ENCODE data around the gene CES4A.

The CES4A gene

DNA sequence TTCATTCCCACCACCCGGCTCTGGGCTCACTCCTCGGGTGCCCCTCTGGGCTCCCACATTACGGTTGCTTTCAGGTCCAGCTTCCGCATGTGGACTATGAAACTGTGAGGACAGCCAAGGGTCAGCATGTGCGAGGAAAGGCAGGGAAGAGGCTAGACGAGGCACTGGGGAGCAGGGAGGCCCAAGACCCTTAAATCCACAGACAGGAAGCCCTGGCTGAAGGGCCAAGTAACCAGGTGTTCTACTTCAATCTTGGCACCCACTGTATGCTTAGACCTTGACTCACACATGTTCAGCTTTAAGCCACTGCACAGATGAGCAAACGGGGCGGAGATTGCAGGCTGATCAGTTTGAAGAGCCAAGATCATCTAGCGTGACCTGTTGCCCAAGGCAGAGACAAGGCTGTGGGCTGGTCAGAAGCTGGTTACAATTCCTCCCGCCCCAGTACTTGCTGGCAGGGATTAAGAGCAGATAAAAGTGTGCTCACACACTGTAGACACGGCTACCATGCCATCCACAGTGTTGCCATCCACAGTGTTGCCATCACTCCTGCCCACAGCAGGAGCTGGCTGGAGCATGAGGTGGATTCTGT, at the start of gene CES4A:
Gene CES4A (plus strand): TSS at position 393 of the 592 bp plus-strand sequence. CDS start 184 bp downstream, at position 577.
- ChIA-PET CTCF (interaction anchor here (0.7 to 1.0 kb wide), 2 partner anchors 27 to 409 kb away, joined by 3 read pairs; partner anchors contain the start of gene CES3), POLR2A (no interaction called here)
- Histone ChIP-seq H3K27ac (ENCODE audit: extremely low read depth, low read depth, low read length) (no peak within 1 kb of the TSS; the same call in 1 of the 2 replicates), H3K9me3 (ENCODE audit: control insufficient read depth, insufficient read depth, low read depth, low read length) (no peaks in the 10 kb centered on the region), H3K4me3 (ENCODE audit: low read depth, low read length) (no peak within 1 kb of the TSS), H3K4me1 (ENCODE audit: control insufficient read depth, insufficient read depth, low read length) (no peaks in the 10 kb centered on the region), H3K36me3 (ENCODE audit: control insufficient read depth in 2 of 2, insufficient read depth in 1 of 2, low read length in 2 of 2) (no peaks in the 10 kb centered on the region)
- TF ChIP-seq SCRT2 (tag by site-specific recombination; IDR thresholded peaks at IDR 0.05) = peak; percentile 59
- no peak for TF ChIP-seq ZNF18 (tag by site-specific recombination; IDR thresholded peaks at IDR 0.05)

DNA sequence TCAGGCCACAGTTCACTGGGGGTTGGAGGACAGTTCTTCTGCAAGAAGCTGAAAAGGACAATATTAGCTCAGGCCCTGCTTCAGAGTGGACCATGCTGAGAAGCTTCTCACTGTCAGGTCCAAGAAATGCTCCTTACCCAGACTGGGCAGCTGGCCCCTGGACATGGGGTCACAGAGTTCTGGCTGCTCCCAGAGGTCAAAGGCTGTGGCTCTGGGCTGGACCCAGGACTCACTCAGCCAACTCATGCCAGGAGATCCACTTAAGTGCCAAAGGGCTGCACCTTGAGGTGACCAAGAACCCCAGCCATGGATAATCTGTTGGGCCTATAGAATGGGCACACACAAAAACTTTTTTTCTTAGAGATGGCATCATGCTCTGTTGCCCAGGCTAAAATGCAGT, 49.0 kb upstream of the CES4A start:
- H3K27ac ChIP-seq (ENCODE audit: extremely low read depth, low read depth, low read length) = no peak overlapping the region
- no peak overlapping the region for H3K4me3 ChIP-seq (ENCODE audit: low read depth, low read length)
- H3K4me1 ChIP-seq (ENCODE audit: control insufficient read depth, insufficient read depth, low read length) = peaks cover 2% of the 10 kb centered on the region; the same call in 1 of the 2 replicates
- CTCF ChIA-PET = interaction anchor here (1.0 kb wide), 1 partner anchor 44 kb away, joined by 3 read pairs; no protein-coding TSS in a partner anchor
- POLR2A ChIA-PET = no interaction called here
- no peaks in the 10 kb centered on the region for H3K9me3 ChIP-seq (ENCODE audit: control insufficient read depth, insufficient read depth, low read depth, low read length)
- peaks cover 0 to 71% of the 10 kb centered on the region in 2 experiments; a peak in 1 of 3 replicates for H3K36me3 ChIP-seq (ENCODE audit: control insufficient read depth in 2 of 2, insufficient read depth in 1 of 2, low read length in 2 of 2)
- no peak for TF ChIP-seq REST (tag by site-specific recombination; IDR thresholded peaks at IDR 0.05)
- no peak for TF ChIP-seq ZNF571 (tag by site-specific recombination; IDR thresholded peaks at IDR 0.05)
- no peak for TF ChIP-seq KLF1 (tag by site-specific recombination; IDR thresholded peaks at IDR 0.05)
- no peak for TF ChIP-seq ZBTB44 (tag by site-specific recombination; IDR thresholded peaks at IDR 0.05)
- TF ChIP-seq, protein P1, sequence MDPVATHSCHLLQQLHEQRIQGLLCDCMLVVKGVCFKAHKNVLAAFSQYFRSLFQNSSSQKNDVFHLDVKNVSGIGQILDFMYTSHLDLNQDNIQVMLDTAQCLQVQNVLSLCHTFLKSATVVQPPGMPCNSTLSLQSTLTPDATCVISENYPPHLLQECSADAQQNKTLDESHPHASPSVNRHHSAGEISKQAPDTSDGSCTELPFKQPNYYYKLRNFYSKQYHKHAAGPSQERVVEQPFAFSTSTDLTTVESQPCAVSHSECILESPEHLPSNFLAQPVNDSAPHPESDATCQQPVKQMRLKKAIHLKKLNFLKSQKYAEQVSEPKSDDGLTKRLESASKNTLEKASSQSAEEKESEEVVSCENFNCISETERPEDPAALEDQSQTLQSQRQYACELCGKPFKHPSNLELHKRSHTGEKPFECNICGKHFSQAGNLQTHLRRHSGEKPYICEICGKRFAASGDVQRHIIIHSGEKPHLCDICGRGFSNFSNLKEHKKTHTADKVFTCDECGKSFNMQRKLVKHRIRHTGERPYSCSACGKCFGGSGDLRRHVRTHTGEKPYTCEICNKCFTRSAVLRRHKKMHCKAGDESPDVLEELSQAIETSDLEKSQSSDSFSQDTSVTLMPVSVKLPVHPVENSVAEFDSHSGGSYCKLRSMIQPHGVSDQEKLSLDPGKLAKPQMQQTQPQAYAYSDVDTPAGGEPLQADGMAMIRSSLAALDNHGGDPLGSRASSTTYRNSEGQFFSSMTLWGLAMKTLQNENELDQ (tag by site-specific recombination; IDR thresholded peaks at IDR 0.05; ENCODE audit: low read depth) = no peak
- TF ChIP-seq, protein P2, sequence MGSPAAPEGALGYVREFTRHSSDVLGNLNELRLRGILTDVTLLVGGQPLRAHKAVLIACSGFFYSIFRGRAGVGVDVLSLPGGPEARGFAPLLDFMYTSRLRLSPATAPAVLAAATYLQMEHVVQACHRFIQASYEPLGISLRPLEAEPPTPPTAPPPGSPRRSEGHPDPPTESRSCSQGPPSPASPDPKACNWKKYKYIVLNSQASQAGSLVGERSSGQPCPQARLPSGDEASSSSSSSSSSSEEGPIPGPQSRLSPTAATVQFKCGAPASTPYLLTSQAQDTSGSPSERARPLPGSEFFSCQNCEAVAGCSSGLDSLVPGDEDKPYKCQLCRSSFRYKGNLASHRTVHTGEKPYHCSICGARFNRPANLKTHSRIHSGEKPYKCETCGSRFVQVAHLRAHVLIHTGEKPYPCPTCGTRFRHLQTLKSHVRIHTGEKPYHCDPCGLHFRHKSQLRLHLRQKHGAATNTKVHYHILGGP (tag by site-specific recombination; IDR thresholded peaks at IDR 0.05) = no peak
- TF ChIP-seq ZNF416 (tag by site-specific recombination; IDR thresholded peaks at IDR 0.05) = no peak
- TF ChIP-seq, protein P3, sequence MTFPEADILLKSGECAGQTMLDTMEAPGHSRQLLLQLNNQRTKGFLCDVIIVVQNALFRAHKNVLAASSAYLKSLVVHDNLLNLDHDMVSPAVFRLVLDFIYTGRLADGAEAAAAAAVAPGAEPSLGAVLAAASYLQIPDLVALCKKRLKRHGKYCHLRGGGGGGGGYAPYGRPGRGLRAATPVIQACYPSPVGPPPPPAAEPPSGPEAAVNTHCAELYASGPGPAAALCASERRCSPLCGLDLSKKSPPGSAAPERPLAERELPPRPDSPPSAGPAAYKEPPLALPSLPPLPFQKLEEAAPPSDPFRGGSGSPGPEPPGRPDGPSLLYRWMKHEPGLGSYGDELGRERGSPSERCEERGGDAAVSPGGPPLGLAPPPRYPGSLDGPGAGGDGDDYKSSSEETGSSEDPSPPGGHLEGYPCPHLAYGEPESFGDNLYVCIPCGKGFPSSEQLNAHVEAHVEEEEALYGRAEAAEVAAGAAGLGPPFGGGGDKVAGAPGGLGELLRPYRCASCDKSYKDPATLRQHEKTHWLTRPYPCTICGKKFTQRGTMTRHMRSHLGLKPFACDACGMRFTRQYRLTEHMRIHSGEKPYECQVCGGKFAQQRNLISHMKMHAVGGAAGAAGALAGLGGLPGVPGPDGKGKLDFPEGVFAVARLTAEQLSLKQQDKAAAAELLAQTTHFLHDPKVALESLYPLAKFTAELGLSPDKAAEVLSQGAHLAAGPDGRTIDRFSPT (tag by site-specific recombination; IDR thresholded peaks at IDR 0.05) = no peak
- no peak for TF ChIP-seq ZBTB11 (tag by site-specific recombination; conservative IDR thresholded peaks at IDR 0.05; ENCODE audit: low read depth)
- TF ChIP-seq ZNF747 (tag by site-specific recombination; IDR thresholded peaks at IDR 0.05) = no peak
- TF ChIP-seq ZNF623 (tag by site-specific recombination; IDR thresholded peaks at IDR 0.05) = no peak
- no peak for TF ChIP-seq ZNF223 (tag by site-specific recombination; IDR thresholded peaks at IDR 0.05)
- no peak for TF ChIP-seq PRDM1 (tag by site-specific recombination; IDR thresholded peaks at IDR 0.05)
- no peak for TF ChIP-seq ZNF211 (tag by site-specific recombination; IDR thresholded peaks at IDR 0.05; ENCODE audit: low read depth)

Measured in HEK293 (cell line).